B cell (primary cell): ENCODE measurements around the gene ATP11A.

Experiments used
- CTCF ChIP-seq: fragments of 200-600 bp; IDR thresholded peaks from one replicate; pipeline ENCODE4 v1.8.0; 2022; ENCODE audit warnings: antibody characterized with exemption, mild to moderate bottlenecking
- EZH2 ChIP-seq: IDR thresholded peaks from 2 replicates; pipeline ENCODE4 v1.6.1; 2012; ENCODE audit warnings: borderline replicate concordance, low read depth, mild to moderate bottlenecking, moderate library complexity, low read length; ENCODE audit not compliant: insufficient read depth, poor library complexity, severe bottlenecking

GRCh38 chr13:112837371-112838037 is 147.7 kb downstream of the ATP11A start:
- TF ChIP-seq EZH2: no peak
- TF ChIP-seq CTCF: no peak
